Brain microvascular endothelial cell (primary cell): ENCODE results near the gene KRTAP4-6.
"Not testable (repeated sequence)": the region's sequence is repeated elsewhere in the genome, so short reads cannot be mapped to it uniquely, and the experiment has no call there.

ENCODE experiments used
- DNase-seq: peaks from one replicate; pipeline ENCODE4 v3.0.0-alpha.2; 2020
- H3K27ac ChIP-seq: fragments of 250-450 bp; sonication (Bioruptor Pico); 2 replicates; pipeline ENCODE4 v1.5.1; 2020; ENCODE audit warnings: mild to moderate bottlenecking, moderate library complexity
- H3K27me3 ChIP-seq: fragments of 250-450 bp; sonication (Bioruptor Pico); replicated peaks from 2 replicates; pipeline ENCODE4 v1.5.1; 2020; ENCODE audit warnings: mild to moderate bottlenecking
- H3K36me3 ChIP-seq: fragments of 250-450 bp; sonication (Bioruptor Pico); replicated peaks from 2 replicates; pipeline ENCODE4 v1.5.1; 2020; ENCODE audit warnings: mild to moderate bottlenecking
- H3K4me3 ChIP-seq: 2 replicates; pipeline ENCODE4 v1.5.1; 2011; ENCODE audit warnings: low read depth, mild to moderate bottlenecking, control low read depth, low read length, moderate library complexity
- in situ Hi-C: cut with HindIII; loops from 2 replicates; pipeline ENCODE4 v1.10.0; 2017; ENCODE audit warnings: low sequenced_read_pairs, low pct_ligation_motif_present
- TF ChIP-seq, protein P1 (sequence below): IDR thresholded peaks from 2 replicates; pipeline ENCODE4 v1.5.1; 2011; ENCODE audit warnings: low read depth, mild to moderate bottlenecking, moderate library complexity, low read length, control low read depth, inconsistent platforms; ENCODE audit errors: missing control alignments

The KRTAP4-6 gene

DNA sequence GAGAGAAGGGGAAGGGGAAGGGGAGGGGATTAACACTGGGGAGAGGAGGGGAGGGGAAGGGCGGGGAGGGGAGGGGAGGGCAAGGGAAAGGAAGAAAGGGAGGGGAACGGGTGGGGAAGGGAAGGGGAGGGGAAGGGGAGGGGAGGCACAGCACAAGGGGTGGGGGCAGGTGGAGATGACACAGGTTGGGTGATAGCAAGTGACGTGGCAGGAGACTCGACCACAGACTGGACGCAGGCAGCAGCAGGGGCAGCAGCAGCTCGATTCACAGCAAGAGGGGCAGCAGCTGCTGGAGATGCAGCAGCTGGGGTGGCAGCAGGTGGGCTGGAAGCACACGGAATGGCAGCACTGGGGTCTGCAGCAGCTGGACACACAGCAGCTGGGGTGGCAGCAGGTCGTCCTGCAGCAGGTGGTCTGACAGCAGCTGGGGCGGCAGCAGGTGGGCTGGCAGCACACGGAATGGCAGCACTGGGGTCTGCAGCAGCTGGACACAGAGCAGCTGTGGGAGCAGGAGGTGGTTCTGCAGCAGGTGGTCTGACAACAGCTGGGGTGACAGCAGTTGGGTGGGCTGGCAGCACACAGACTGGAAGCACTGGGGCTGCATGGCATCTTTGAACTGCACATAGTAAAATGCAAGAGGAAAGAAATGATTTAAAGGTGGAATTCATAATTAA is 38.6 kb downstream of the KRTAP4-6 start, which contains the start of gene KRTAP4-16:
TSS of gene KRTAP4-16 (minus strand) at position 624 of the 674 bp plus-strand sequence. CDS start at position 624, 0 bp downstream.
- H3K27ac ChIP-seq, result no peak within 1 kb of the TSS
- TF ChIP-seq, protein P1, sequence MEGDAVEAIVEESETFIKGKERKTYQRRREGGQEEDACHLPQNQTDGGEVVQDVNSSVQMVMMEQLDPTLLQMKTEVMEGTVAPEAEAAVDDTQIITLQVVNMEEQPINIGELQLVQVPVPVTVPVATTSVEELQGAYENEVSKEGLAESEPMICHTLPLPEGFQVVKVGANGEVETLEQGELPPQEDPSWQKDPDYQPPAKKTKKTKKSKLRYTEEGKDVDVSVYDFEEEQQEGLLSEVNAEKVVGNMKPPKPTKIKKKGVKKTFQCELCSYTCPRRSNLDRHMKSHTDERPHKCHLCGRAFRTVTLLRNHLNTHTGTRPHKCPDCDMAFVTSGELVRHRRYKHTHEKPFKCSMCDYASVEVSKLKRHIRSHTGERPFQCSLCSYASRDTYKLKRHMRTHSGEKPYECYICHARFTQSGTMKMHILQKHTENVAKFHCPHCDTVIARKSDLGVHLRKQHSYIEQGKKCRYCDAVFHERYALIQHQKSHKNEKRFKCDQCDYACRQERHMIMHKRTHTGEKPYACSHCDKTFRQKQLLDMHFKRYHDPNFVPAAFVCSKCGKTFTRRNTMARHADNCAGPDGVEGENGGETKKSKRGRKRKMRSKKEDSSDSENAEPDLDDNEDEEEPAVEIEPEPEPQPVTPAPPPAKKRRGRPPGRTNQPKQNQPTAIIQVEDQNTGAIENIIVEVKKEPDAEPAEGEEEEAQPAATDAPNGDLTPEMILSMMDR, result no peak
- H3K4me3 ChIP-seq, result no peak within 1 kb of the TSS
- no peaks in the 10 kb centered on the region for H3K36me3 ChIP-seq
- DNase-seq, result no peak
- no peaks in the 10 kb centered on the region for H3K27me3 ChIP-seq
- in situ Hi-C loops, result no loop called here

- H3K27ac ChIP-seq, result peak overlapping the region; percentile 7
These were observed 40.5 kb downstream of the KRTAP4-6 start for GRCh38 chr17:41099682-41100480.

GRCh38 chr17:41098481-41098880 is 41.9 kb downstream of the KRTAP4-6 start:
- no peaks in the 10 kb centered on the region for H3K36me3 ChIP-seq
- no peaks in the 10 kb centered on the region for H3K27me3 ChIP-seq
- DNase-seq, result peak; percentile 23
- in situ Hi-C loops, result no loop called here
- H3K4me3 ChIP-seq, result no peak overlapping the region
- H3K27ac ChIP-seq, result peak overlapping the region; percentile 40
- TF ChIP-seq, protein P1, result no peak

More at GRCh38 chr17:41099682-41100480, 40.5 kb downstream of the KRTAP4-6 start:
- H3K4me3 ChIP-seq, H3K36me3 ChIP-seq, in situ Hi-C loops, H3K27me3 ChIP-seq: not testable (repeated sequence)
- peak; percentile 60 for DNase-seq

DNA sequence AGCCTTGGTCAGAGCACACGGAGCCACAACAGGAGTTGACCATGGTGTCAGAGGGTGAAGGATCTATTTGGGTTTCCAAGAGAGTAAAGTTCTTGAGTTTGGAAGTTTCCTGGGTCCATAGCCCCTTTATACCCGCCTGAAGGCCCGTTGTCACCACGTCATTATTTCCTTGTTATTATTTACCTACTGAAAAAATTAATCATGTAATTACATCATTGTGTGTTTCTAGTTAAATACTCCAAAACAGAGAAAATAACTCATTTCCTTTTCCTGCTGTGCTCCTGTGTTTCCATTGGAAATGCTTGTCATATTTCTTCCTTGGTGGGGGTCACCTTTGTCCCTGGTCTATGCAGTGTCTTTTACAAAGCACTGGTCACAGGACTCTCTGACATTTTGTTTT is 42.3 kb downstream of the KRTAP4-6 start, which contains the start of gene KRTAP4-8:
TSS of gene KRTAP4-8 (minus strand) at position 101 of the 400 bp plus-strand sequence. CDS start at position 43, 58 bp downstream.
- Histone ChIP-seq H3K36me3 (no peaks in the 10 kb centered on the region), H3K27ac (peak within 1 kb of the TSS; percentile 40), H3K27me3 (no peaks in the 10 kb centered on the region), H3K4me3 (no peak within 1 kb of the TSS)
- TF ChIP-seq, protein P1, result no peak
- in situ Hi-C loops, result no loop called here
- no peak for DNase-seq

DNA sequence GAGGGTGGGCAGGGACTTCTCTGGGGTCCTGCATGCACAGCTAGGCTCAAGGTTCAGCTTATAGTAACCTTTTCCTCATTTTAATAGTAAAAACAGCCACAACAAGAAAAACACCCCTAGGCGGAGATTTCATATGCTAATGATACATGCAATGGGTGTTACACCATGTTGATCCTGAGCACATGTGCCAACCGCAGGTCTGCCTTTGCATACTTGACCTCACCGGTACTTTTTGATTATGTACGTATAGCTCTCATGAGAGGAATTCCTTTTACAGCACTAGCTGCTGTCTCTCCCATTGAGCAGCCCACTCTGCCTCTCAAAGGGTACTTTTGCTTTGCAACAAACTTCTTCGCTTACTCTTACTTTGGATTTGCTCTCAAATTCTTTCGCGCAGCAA is 44.3 kb downstream of the KRTAP4-6 start:
- Histone ChIP-seq H3K27me3 (no peaks in the 10 kb centered on the region), H3K36me3 (no peaks in the 10 kb centered on the region), H3K27ac (no peak overlapping the region), H3K4me3 (no peak overlapping the region)
- DNase-seq, result no peak
- TF ChIP-seq, protein P1, result no peak
- in situ Hi-C loops, result no loop called here
